GM19324 (cell line): Measurements from ENCODE around the gene NTN4.
"Not testable (repeated sequence)": the region's sequence is repeated elsewhere in the genome, so short reads cannot be mapped to it uniquely, and the experiment has no call there.

Source experiments
- ATAC-seq: cut with Tn5 transposase; IDR thresholded peaks from one replicate; pipeline ENCODE4 v1.9.1; 2021; ENCODE audit warnings: mild to moderate bottlenecking, moderate library complexity; ENCODE audit not compliant: unreplicated experiment, low FRiP score

The NTN4 gene

GRCh38 chr12:95796982-95797289 is 6.4 kb upstream of the NTN4 start:
- no peak for ATAC-seq

DNA sequence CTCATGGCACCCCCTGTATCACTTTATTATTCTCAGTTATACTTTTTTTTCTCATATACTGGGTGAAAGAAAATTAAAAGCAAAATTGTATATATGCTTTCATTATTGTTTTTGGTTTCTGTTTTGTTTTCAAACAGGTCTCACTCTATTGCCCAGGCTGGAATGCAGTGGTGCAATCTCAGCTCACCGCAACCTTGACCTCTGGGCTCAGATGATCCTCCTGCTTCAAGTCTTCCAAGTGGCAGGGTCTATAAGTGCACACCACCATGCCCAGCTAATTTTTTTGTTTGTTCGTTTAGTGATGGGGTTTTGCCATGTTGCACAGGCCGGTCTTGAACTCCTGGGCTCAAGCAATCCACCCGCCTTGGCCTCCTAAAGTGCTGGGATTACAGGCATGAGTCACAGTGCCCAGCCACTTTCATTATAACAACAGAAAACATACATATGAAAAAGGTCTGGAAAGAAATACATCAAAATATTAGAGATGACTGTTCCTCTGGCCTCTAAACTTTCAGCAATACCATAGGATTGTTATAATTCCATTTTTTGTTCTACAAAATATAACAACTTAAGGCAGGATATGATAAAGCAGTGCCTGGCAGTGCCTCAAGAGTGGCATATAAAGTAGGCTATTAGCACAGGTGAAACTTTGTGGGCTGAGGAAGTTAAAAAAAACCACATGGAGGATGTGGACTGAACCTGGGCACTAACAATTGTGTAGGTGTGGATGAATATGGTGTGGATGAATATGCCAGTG is 5.8 kb upstream of the NTN4 start:
- no peak for ATAC-seq

GRCh38 chr12:95790917-95791849 is 619 bp upstream of the NTN4 start:
- ATAC-seq = no peak

DNA sequence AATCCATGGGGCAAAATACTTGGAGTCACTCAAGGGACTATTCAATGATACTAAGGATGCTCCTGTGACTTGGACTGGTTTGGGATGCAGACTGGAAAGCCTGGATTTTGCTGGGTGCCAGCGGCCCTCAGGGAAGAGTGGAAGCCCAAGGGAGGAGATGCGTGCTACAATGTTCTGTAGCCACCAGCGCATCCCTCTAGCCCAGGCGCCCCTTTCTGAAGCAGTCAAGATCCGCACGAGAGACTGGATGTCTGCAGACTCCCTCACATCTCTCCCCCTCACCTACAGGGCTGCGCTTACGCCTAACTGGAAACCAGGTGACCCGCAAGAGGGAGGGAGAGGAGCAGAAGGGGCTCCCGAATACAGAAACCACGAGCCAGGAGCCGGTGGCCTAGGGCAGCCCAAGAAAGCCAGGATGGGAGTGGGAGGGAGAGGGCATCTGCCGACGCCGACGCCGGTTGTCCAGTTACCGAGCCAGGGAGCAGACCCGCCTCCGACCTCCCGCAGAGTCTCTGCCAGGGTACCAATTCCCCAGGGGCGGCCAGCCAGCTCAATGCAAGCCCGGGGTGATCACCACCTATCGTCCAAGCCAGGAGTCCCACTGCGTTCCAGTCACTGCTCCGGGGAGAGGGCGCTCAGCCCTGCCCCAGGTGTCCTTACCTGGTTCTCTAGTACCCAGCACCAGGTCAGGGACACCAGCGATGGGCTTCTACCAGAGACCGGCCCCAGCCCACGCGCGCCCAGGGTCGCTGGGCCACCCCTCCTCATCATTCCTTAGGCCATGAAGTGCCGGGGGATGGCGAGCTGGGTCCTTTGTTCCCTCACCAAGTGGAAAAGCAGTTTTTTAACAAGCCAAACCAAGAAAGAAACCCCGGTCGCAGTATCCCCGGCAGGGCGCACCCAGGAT is 1.2 kb downstream of the NTN4 start:
- ATAC-seq = no peak

GRCh38 chr12:95788637-95789036 is 1.9 kb downstream of the NTN4 start:
- no peak for ATAC-seq

DNA sequence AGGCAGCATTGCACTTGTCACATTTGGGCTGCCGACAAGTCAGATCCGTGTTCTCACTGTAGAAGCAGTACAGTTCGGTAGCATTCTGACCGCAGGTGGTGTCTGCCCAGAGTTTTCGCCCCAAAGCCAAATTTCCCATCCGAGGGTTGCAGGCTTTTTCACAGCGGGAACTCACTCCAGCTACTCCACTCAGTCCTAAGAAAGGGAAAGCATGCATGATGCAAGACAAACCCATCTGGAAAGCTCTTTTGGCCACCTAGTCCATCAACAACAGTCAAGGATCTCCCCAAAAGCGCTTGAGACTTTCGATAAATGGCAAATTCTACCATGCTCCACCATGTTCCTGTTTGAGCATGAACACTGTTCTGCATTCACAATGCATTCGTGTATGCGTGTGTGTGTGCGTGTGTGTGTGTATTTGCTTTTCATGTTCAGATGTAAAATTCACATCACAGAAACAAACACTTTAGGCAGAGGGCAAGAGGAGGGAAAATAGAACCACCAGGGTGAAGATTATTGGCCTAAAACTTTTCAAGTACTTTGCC is 3.2 kb downstream of the NTN4 start:
- ATAC-seq = no peak

DNA sequence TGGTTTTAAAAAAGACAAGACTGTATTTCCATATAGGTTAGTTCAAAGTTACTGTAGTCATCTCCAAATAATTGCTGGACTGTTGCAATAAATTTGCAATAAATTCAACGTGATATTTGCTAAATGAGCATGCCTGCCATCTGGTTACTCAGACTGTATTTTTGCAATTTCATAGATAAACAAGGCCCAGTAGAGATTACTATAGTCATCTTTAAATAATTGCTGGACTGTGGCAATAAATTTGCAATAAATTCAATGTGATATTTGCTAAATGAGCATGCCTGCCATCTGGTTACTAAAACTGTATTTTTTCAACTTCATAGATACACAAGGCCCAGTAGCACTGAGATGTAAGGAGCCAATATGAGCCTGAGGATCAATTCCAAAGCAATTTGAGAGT is 5.6 kb downstream of the NTN4 start:
- no peak for ATAC-seq

DNA sequence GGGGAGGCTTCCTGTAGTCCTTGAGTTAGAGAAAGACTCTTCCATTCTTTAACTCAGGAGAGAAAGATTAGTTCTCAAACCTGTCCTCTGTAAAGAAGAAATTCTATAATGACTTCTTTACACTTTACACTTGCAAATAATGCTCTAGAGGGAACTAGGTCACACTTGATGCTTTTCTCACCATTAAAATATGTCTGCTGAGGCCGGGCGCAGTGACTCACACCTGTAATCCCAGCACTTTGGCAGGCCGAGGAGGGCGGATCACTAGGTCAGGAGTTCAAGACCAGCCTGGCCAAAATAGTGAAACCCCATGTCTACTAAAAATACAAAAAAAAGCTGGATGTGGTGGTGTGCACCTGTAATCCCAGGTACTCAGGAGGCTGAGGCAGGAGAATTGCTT is 6.3 kb downstream of the NTN4 start:
- ATAC-seq = no peak

GRCh38 chr12:95775466-95775865 is 15.1 kb downstream of the NTN4 start:
- ATAC-seq = not testable (repeated sequence)

DNA sequence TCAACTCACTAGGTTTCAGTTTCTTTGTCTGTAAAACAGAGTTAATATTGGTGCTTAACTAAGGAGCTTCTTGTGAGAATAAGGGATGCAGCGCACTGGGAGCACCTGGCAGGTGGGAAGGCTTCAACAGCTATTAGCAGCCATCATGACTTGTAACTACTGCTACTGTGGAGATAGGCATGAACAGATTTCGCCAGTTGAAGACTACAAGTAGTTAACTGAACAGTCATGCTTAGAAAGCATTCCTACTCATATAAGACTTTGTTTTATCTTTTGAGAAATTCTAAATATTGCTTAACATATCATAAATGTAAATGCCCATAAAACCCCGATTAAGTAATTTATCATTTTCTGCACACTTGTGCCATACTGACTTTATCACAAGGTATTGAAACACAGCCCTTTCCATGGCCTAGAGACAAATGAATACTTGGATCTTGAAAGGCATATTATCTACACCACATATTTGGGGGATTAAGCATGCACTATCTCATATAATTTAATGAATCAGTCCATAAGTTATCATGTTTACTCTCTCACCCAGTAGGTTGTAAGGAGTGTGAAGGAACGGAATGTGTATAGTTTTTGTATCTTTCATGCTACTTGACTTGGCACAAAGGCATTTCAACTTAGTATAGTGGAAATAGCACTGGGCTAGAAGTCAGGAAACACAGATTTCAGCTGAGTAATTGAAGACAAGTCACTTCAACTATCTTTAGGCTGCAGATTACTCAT is 16.1 kb downstream of the NTN4 start:
- ATAC-seq = no peak

DNA sequence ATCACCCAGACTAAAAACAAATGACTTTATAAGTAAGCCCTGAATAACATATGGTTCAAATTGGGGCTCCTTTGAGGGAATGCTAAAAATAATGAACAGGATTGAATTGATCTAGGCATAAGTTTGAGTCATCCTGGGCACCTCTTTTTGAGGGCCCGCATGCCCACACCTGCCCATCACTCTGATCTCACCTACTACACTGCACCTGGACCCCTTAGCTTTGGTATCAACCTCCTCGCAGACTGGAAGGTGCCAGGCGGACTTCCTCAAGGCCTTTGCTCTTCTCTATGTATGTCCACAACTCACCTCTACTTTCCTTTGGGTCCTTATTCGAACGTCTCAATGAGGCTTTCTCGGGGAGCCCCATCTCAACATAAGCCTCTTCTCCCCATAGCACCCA is 17.2 kb downstream of the NTN4 start:
- ATAC-seq = no peak

DNA sequence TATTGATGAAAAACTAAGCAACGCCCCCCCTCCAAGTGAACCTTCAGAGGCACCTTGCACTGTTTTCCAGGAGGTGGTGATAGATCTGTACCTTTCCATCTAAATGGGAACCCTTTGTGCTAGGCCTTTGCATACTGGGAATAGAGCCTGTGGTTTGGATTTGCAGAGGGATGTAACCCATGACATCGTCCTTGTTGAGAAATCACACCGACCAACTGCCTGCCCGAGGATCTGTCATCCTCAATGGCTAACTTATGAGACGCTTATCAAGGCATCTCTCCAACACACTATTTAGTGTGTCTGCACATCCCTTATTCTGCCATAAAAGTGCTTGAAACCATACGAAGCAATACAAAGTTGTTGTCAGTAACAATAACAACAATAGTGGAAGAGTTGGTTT is 22.9 kb downstream of the NTN4 start:
- no peak for ATAC-seq

- no peak for ATAC-seq
Measured at GRCh38 chr12:95766356-95767019, 24.1 kb downstream of the NTN4 start.

GRCh38 chr12:95764848-95765247 is 25.7 kb downstream of the NTN4 start:
- ATAC-seq = no peak

DNA sequence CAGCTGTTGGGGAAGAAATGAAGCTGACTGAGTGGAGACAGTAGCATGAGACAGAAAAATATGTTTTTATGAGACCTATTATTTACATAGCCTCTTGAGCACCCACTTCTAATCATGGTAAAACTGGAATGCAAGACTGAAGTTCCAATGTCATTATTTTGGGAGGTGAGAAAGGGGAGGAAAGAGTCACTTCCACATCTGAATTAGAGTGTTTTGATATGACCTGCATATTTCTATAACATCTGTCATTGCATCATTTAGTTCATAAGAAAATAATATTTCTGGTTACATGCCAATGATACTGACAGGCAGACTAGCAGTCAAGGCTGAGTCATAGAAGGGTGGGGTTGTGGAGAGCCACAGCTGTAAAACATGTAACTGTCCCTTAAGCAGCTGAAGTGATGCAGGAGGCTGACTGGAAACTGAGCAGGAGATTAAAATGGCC is 26.7 kb downstream of the NTN4 start:
- ATAC-seq = no peak

- ATAC-seq = no peak
Measured at GRCh38 chr12:95762123-95762785, 28.3 kb downstream of the NTN4 start.

- no peak for ATAC-seq
Measured at GRCh38 chr12:95760371-95760770, 30.2 kb downstream of the NTN4 start.

DNA sequence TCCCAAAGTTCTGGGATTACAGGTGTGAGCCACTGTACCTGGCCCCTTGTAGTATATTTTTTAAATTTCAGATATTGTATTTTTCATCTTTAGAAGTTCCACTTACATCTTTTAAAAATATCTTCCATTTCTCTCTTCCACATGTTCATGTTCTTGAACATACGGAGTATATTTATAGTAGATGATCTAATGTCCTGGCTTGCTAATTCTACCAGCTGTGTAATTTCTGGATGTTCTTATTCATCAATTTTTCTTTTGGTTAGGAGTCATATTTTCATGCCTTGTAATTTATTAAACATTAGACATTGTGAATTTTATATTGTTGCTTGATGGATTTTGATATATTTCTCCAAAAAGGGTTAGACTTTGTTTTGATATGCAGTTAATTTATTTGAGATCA is 30.8 kb downstream of the NTN4 start:
- no peak for ATAC-seq

DNA sequence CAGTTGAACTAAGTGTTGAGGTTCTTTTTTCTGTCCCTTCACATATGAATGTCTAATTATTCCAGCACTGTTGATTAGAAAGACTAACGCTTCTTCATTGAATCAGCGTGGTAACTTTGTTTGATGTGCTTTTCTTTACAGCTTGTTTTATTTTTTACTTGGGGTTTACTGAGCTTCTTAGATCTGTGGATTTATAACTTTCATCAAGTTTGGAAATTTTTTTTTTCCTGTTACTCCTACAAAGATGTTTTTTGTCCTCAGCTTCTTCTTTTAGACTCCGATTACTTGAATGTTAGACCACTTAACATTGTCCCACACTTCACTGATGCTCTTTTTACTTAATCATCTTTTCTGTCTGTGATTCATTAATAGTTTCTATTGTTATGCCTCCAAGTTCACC is 31.5 kb downstream of the NTN4 start:
- ATAC-seq = no peak
